K562 (cell line): ENCODE data around the gene NAPA.

ENCODE experiments used
- CBX5 ChIP-seq: IDR thresholded peaks from 2 replicates; pipeline ENCODE4 v1.6.1; 2014; ENCODE audit warnings: low read depth, borderline replicate concordance
- CXXC5 ChIP-seq: fragments of 250-450 bp; sonication (Bioruptor Pico); IDR thresholded peaks from 2 replicates; pipeline ENCODE4 v1.8.0; 2022; ENCODE audit warnings: inconsistent platforms, mild to moderate bottlenecking, moderate library complexity
- DNMT1 ChIP-seq: fragments of 450-650 bp; IDR thresholded peaks from 2 replicates; pipeline ENCODE4 v1.6.1; 2016; ENCODE audit warnings: antibody characterized with exemption, mild to moderate bottlenecking
- GATA2 ChIP-seq: sonication (generic); formaldehyde crosslinking; IDR thresholded peaks from 2 replicates; pipeline ENCODE4 v1.4.0; 2020; ENCODE audit warnings: mild to moderate bottlenecking, missing genetic modification reagents
- GTF2E2 ChIP-seq: fragments of 200-800 bp; sonication (Bioruptor generic); IDR thresholded peaks from 2 replicates; pipeline ENCODE4 v1.6.1; 2016; ENCODE audit warnings: missing genetic modification characterization, missing compliant biosample characterization
- HNRNPL ChIP-seq: fragments of 200-400 bp; formaldehyde crosslinking; IDR thresholded peaks from 2 replicates; pipeline ENCODE4 v1.6.1; 2017; ENCODE audit warnings: low read depth, mild to moderate bottlenecking, low read length
- NBN ChIP-seq: fragments of 450-650 bp; IDR thresholded peaks from 2 replicates; pipeline ENCODE4 v1.6.1; 2016; ENCODE audit warnings: low read depth, mild to moderate bottlenecking
- RAD21 ChIP-seq, 2 experiments: fragments of 250-450 bp in 1 of 2; fragments of 450-650 bp in 1 of 2; sonication (Bioruptor Pico) in 1 of 2; formaldehyde crosslinking in 1 of 2; IDR thresholded peaks in 1 of 2; conservative IDR thresholded peaks in 1 of 2; 2 replicates each; pipeline versions ENCODE4 v1.4.0 to v1.8.0; 2020 to 2022; ENCODE audit warnings: mild to moderate bottlenecking in 2 of 2, moderate library complexity in 1 of 2
- SMAD3 ChIP-seq: fragments of 450-650 bp; formaldehyde crosslinking; conservative IDR thresholded peaks from 2 replicates; pipeline ENCODE4 v1.4.0; 2020; ENCODE audit warnings: mild to moderate bottlenecking
- ZC3H11A ChIP-seq: IDR thresholded peaks from 2 replicates; pipeline ENCODE4 v1.6.1; 2012; ENCODE audit warnings: low read depth, low read length, improper control_type of control experiment
- TF ChIP-seq, protein P1 (sequence below): fragments of 250-450 bp; sonication (Bioruptor Pico); IDR thresholded peaks from 2 replicates; pipeline ENCODE4 v1.4.0; 2020; ENCODE audit warnings: mild to moderate bottlenecking, moderate library complexity

- TF ChIP-seq CBX5, result no peak
- TF ChIP-seq SMAD3, result no peak
- no peak for TF ChIP-seq CXXC5 (CRISPR knock-in tag)
- no peak for TF ChIP-seq GTF2E2 (tag)
- TF ChIP-seq NBN, result no peak
- TF ChIP-seq DNMT1, result no peak
- no peak for TF ChIP-seq HNRNPL
- TF ChIP-seq RAD21 (CRISPR knock-in tag; conservative IDR thresholded peaks at IDR 0.05 in 1 of 2, IDR thresholded peaks at IDR 0.05 in 1 of 2), result no peak
- TF ChIP-seq ZC3H11A, result no peak
- no peak for TF ChIP-seq GATA2
- TF ChIP-seq, protein P1, sequence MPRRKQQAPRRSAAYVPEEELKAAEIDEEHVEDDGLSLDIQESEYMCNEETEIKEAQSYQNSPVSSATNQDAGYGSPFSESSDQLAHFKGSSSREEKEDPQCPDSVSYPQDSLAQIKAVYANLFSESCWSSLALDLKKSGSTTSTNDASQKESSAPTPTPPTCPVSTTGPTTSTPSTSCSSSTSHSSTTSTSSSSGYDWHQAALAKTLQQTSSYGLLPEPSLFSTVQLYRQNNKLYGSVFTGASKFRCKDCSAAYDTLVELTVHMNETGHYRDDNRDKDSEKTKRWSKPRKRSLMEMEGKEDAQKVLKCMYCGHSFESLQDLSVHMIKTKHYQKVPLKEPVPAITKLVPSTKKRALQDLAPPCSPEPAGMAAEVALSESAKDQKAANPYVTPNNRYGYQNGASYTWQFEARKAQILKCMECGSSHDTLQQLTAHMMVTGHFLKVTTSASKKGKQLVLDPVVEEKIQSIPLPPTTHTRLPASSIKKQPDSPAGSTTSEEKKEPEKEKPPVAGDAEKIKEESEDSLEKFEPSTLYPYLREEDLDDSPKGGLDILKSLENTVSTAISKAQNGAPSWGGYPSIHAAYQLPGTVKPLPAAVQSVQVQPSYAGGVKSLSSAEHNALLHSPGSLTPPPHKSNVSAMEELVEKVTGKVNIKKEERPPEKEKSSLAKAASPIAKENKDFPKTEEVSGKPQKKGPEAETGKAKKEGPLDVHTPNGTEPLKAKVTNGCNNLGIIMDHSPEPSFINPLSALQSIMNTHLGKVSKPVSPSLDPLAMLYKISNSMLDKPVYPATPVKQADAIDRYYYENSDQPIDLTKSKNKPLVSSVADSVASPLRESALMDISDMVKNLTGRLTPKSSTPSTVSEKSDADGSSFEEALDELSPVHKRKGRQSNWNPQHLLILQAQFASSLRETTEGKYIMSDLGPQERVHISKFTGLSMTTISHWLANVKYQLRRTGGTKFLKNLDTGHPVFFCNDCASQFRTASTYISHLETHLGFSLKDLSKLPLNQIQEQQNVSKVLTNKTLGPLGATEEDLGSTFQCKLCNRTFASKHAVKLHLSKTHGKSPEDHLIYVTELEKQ (CRISPR knock-in tag), result no peak
Observed at GRCh38 chr19:47464675-47465419, 50.0 kb downstream of the NAPA start.
